ENCODE data around the gene KLLN.

GRCh38 chr10:87864496-87865059, 1.2 kb upstream of the KLLN start:
- TF ChIP-seq CTCF (IDR thresholded peaks at IDR 0.05) (no peak), REST (IDR thresholded peaks at IDR 0.05; ENCODE audit: insufficient read depth in 1 of 2, low read depth in 2 of 2, low read length in 1 of 2) (no peak), POLR2AphosphoS5 (IDR thresholded peaks at IDR 0.05; ENCODE audit: low read depth, low read length) (no peak), SIN3A (IDR thresholded peaks at IDR 0.05; ENCODE audit: borderline replicate concordance, insufficient read depth, low read depth, low read length) (no peak), TCF7L2 (IDR thresholded peaks at IDR 0.05; ENCODE audit: low read depth, low read length) (no peak)
